Neural progenitor cell (in vitro differentiated cells): ENCODE data around the gene PTX4. TPM values are rescaled to one million over a fixed set of nuclear protein-coding genes. Genes with fewer than 3 reads are reported as not detected.

Experiments
- DNase-seq: peaks from one replicate; pipeline ENCODE4 v3.0.0-alpha.2; 2016; ENCODE audit warnings: low spot score
- H2AFZ ChIP-seq: fragments of 200-600 bp; sonication (generic); replicated peaks from 2 replicates; pipeline ENCODE4 v1.6.1; 2016; ENCODE audit warnings: antibody characterized with exemption
- H3F3A ChIP-seq: fragments of 200-600 bp; sonication (generic); 2 replicates; pipeline ENCODE4 v1.6.1; 2016; ENCODE audit warnings: antibody characterized with exemption, low read depth
- H3K27ac ChIP-seq: fragments of 200-600 bp; sonication (generic); 2 replicates; pipeline ENCODE4 v1.5.1; 2016; ENCODE audit warnings: mild to moderate bottlenecking
- H3K27me3 ChIP-seq: fragments of 200-600 bp; sonication (generic); 2 replicates; pipeline ENCODE4 v1.6.1; 2016; ENCODE audit warnings: mild to moderate bottlenecking, moderate library complexity
- H3K36me3 ChIP-seq: fragments of 200-600 bp; sonication (generic); 2 replicates; pipeline ENCODE4 v1.5.1; 2016
- H3K4me1 ChIP-seq: fragments of 200-600 bp; sonication (generic); 2 replicates; pipeline ENCODE4 v1.6.1; 2016; ENCODE audit warnings: mixed run types
- H3K4me2 ChIP-seq: fragments of 200-600 bp; sonication (generic); 2 replicates; pipeline ENCODE4 v1.6.1; 2016
- H3K4me3 ChIP-seq: fragments of 200-600 bp; sonication (generic); 2 replicates; pipeline ENCODE4 v1.5.1; 2016
- H3K79me2 ChIP-seq: fragments of 200-600 bp; sonication (generic); 2 replicates; pipeline ENCODE4 v1.6.1; 2016; ENCODE audit warnings: low read depth
- H3K9ac ChIP-seq: fragments of 200-600 bp; sonication (generic); 2 replicates; pipeline ENCODE4 v1.6.1; 2016
- H3K9me3 ChIP-seq: fragments of 200-600 bp; sonication (generic); 2 replicates; pipeline ENCODE4 v1.5.1; 2016; ENCODE audit warnings: low read depth
- H4K20me1 ChIP-seq: fragments of 200-600 bp; sonication (generic); 2 replicates; pipeline ENCODE4 v1.6.1; 2016; ENCODE audit warnings: low read depth
- H3K27ac Mint-ChIP-seq: 3 replicates; pipeline ENCODE4 v1.8.0; 2021; ENCODE audit warnings: mixed read lengths
- H3K27me3 Mint-ChIP-seq: 2 replicates; pipeline ENCODE4 v1.8.0; 2022; ENCODE audit warnings: low read depth, mild to moderate bottlenecking, inconsistent platforms, moderate library complexity, mixed read lengths; ENCODE audit not compliant: insufficient read depth
- H3K36me3 Mint-ChIP-seq: 3 replicates; pipeline ENCODE4 v1.8.0; 2021; ENCODE audit warnings: mixed read lengths
- H3K4me1 Mint-ChIP-seq: 3 replicates; pipeline ENCODE4 v1.8.0; 2021; ENCODE audit warnings: mixed read lengths
- H3K4me3 Mint-ChIP-seq: 3 replicates; pipeline ENCODE4 v1.8.0; 2021; ENCODE audit warnings: mild to moderate bottlenecking, moderate library complexity, mixed read lengths
- H3K9me3 Mint-ChIP-seq: 3 replicates; pipeline ENCODE4 v1.8.0; 2020; ENCODE audit warnings: mixed read lengths
- CTCF ChIP-seq: fragments of 200-600 bp; sonication (generic); IDR thresholded peaks from 2 replicates; pipeline ENCODE4 v1.5.1; 2017; ENCODE audit warnings: antibody characterized with exemption, mild to moderate bottlenecking
- EZH2 ChIP-seq: fragments of 200-600 bp; sonication (generic); IDR thresholded peaks from 2 replicates; pipeline ENCODE4 v1.6.1; 2017; ENCODE audit warnings: antibody characterized with exemption, mild to moderate bottlenecking, moderate library complexity
- EZH2phosphoT487 ChIP-seq: fragments of 200-600 bp; sonication (generic); IDR thresholded peaks from 2 replicates; pipeline ENCODE4 v1.6.1; 2017; ENCODE audit warnings: antibody characterized with exemption
- total RNA-seq: library from RNA; depleted of rRNA; stranded (reverse); fragments of >200 nt; gene quantifications from 2 replicates; pipeline ENCODE4 v1.2.3, GENCODE V29; 2015; ENCODE audit warnings: low replicate concordance

The PTX4 gene
- total RNA-seq, 1 donor from 2014 or later: not detected

- Mint-ChIP-seq H3K27ac (no peak overlapping the region), H3K27me3 (peaks cover 2% of the 10 kb centered on the region), H3K36me3 (peaks cover 4% of the 10 kb centered on the region)
Observed at GRCh38 chr16:1536601-1537000, 47.9 kb upstream of the PTX4 start.

GRCh38 chr16:1535391-1536291 lies 46.9 kb upstream of the PTX4 start:
- TF ChIP-seq CTCF (no peak), EZH2phosphoT487 (no peak), EZH2 (no peak)
- H3K27me3 ChIP-seq: no peaks in the 10 kb centered on the region
- H3K9ac ChIP-seq: peak overlapping the region; percentile 42
- Mint-ChIP-seq H3K36me3 (peaks cover 4% of the 10 kb centered on the region), H3K9me3 (no peaks in the 10 kb centered on the region), H3K27ac (no peak overlapping the region), H3K4me3 (no peak overlapping the region), H3K4me1 (peaks cover 7% of the 10 kb centered on the region), H3K27me3 (peaks cover 2% of the 10 kb centered on the region)
- no peaks in the 10 kb centered on the region for H3K36me3 ChIP-seq
- H4K20me1 ChIP-seq: peaks cover 7% of the 10 kb centered on the region
- H3K9me3 ChIP-seq: no peaks in the 10 kb centered on the region
- no peaks in the 10 kb centered on the region for H3K79me2 ChIP-seq
- H3K4me1 ChIP-seq: no peaks in the 10 kb centered on the region
- no peak overlapping the region for H3K4me2 ChIP-seq
- no peak overlapping the region for H2AFZ ChIP-seq
- no peak for DNase-seq
- H3K27ac ChIP-seq: no peak overlapping the region
- H3F3A ChIP-seq: no peaks in the 10 kb centered on the region
- H3K4me3 ChIP-seq: no peak overlapping the region

More at GRCh38 chr16:1536601-1537000, 47.9 kb upstream of the PTX4 start:
- H3K79me2 ChIP-seq: no peaks in the 10 kb centered on the region
- TF ChIP-seq EZH2phosphoT487 (no peak), EZH2 (no peak), CTCF (no peak)
- no peaks in the 10 kb centered on the region for H3K9me3 ChIP-seq
- Mint-ChIP-seq H3K9me3 (no peaks in the 10 kb centered on the region), H3K4me3 (no peak overlapping the region), H3K4me1 (peaks cover 7% of the 10 kb centered on the region)
- peaks cover 7% of the 10 kb centered on the region for H4K20me1 ChIP-seq
- H3K9ac ChIP-seq: no peak overlapping the region
- H3K4me1 ChIP-seq: no peaks in the 10 kb centered on the region
- no peak overlapping the region for H3K27ac ChIP-seq
- no peaks in the 10 kb centered on the region for H3F3A ChIP-seq
- H2AFZ ChIP-seq: no peak overlapping the region
- H3K4me3 ChIP-seq: no peak overlapping the region
- no peaks in the 10 kb centered on the region for H3K27me3 ChIP-seq
- H3K36me3 ChIP-seq: no peaks in the 10 kb centered on the region
- no peak overlapping the region for H3K4me2 ChIP-seq
- DNase-seq: no peak

GRCh38 chr16:1534021-1535020 lies 45.6 kb upstream of the PTX4 start:
- peaks cover 7% of the 10 kb centered on the region for H4K20me1 ChIP-seq
- no peak for DNase-seq
- H3F3A ChIP-seq: no peaks in the 10 kb centered on the region
- H3K9me3 ChIP-seq: no peaks in the 10 kb centered on the region
- Mint-ChIP-seq H3K4me1 (peaks cover 7% of the 10 kb centered on the region), H3K9me3 (no peaks in the 10 kb centered on the region), H3K36me3 (peaks cover 4% of the 10 kb centered on the region), H3K27ac (peak overlapping the region; percentile 7), H3K4me3 (no peak overlapping the region), H3K27me3 (no peaks in the 10 kb centered on the region)
- H3K27me3 ChIP-seq: no peaks in the 10 kb centered on the region
- H3K4me1 ChIP-seq: no peaks in the 10 kb centered on the region
- TF ChIP-seq EZH2phosphoT487: no peak
- TF ChIP-seq CTCF: no peak
- H3K4me3 ChIP-seq: no peak overlapping the region
- H3K9ac ChIP-seq: no peak overlapping the region
- no peak overlapping the region for H3K4me2 ChIP-seq
- H3K36me3 ChIP-seq: no peaks in the 10 kb centered on the region
- no peak overlapping the region for H3K27ac ChIP-seq
- H3K79me2 ChIP-seq: no peaks in the 10 kb centered on the region
- no peak overlapping the region for H2AFZ ChIP-seq
